RWPE1 (cell line): Measurements from ENCODE around the gene MAP1B.

Experiments used
- CTCF ChIA-PET: fragments of 350-600 bp; sonication (Branson Sonifier 250); formaldehyde crosslinking; extraction: SDS; loops from one replicate; lab custom pipeline; 2021; lab: Yijun Ruan, JAX
- POLR2A ChIA-PET: fragments of 400-600 bp; formaldehyde crosslinking; extraction: SDS; loops from one replicate; lab custom pipeline; 2020; ENCODE audit warnings: antibody characterized with exemption; ENCODE audit not compliant: low non-redundant PET; lab: Yijun Ruan, JAX
- DNase-seq: peaks from one replicate; pipeline ENCODE4 v3.0.0; 2012; ENCODE audit warnings: low spot score
- H3K27ac ChIP-seq: fragments of 450-650 bp; 2 replicates; pipeline ENCODE4 v1.5.1; 2017
- TF ChIP-seq, protein P1 (sequence below): fragments of 450-650 bp; conservative IDR thresholded peaks from 2 replicates; pipeline ENCODE4 v1.5.1; 2017; ENCODE audit warnings: low read depth, mild to moderate bottlenecking

MAP1B gene

GRCh38 chr5:72067682-72068470, 39.4 kb upstream of the MAP1B start:
- TF ChIP-seq, protein P1, sequence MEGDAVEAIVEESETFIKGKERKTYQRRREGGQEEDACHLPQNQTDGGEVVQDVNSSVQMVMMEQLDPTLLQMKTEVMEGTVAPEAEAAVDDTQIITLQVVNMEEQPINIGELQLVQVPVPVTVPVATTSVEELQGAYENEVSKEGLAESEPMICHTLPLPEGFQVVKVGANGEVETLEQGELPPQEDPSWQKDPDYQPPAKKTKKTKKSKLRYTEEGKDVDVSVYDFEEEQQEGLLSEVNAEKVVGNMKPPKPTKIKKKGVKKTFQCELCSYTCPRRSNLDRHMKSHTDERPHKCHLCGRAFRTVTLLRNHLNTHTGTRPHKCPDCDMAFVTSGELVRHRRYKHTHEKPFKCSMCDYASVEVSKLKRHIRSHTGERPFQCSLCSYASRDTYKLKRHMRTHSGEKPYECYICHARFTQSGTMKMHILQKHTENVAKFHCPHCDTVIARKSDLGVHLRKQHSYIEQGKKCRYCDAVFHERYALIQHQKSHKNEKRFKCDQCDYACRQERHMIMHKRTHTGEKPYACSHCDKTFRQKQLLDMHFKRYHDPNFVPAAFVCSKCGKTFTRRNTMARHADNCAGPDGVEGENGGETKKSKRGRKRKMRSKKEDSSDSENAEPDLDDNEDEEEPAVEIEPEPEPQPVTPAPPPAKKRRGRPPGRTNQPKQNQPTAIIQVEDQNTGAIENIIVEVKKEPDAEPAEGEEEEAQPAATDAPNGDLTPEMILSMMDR, result no peak
- H3K27ac ChIP-seq, result peak overlapping the region; percentile 66
- POLR2A ChIA-PET, result no interaction called here
- CTCF ChIA-PET, result interaction anchor here (0.7 to 0.9 kb wide), 3 partner anchors 38 to 315 kb away, joined by 3 to 4 read pairs (median 3); no protein-coding TSS in a partner anchor
- peak; percentile 88 for DNase-seq

- ChIA-PET CTCF (interaction anchor here (1.3 kb wide), 1 partner anchor 11 kb away, joined by 3 read pairs; no protein-coding TSS in a partner anchor), POLR2A (no interaction called here)
- H3K27ac ChIP-seq, result no peak overlapping the region
- TF ChIP-seq, protein P1, result no peak
- DNase-seq, result no peak
These were observed 36.7 kb upstream of the MAP1B start for GRCh38 chr5:72070529-72070928.

- no peak overlapping the region for H3K27ac ChIP-seq
- TF ChIP-seq, protein P1, result no peak
- no peak for DNase-seq
- ChIA-PET CTCF (interaction anchor here (1.3 kb wide), 1 partner anchor 9 kb away, joined by 3 read pairs; no protein-coding TSS in a partner anchor), POLR2A (no interaction called here)
These were observed 35.4 kb upstream of the MAP1B start for GRCh38 chr5:72071906-72072305.

DNA sequence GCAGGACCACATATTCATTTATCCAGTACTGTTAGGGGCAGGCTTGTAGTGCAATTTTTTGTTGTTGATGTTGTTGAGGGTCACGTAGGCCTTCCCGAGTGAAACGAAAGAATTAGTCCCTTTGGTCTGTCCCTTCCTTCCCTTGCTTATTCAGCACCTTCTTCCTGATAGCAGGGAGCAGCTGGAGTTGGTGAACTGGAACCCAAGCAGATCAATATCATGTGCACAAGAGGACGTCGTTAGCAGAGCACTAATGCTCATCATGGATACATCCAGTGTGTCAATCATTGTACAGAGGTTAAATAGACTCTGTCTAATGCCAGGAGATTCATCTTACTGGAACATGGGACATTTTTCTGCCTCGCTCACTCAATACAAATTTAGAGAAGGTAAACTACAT, 33.0 kb upstream of the MAP1B start:
- no peak for DNase-seq
- TF ChIP-seq, protein P1, result no peak
- CTCF ChIA-PET, result no interaction called here
- POLR2A ChIA-PET, result no interaction called here
- no peak overlapping the region for H3K27ac ChIP-seq

GRCh38 chr5:72075461-72075860, 31.8 kb upstream of the MAP1B start:
- ChIA-PET POLR2A (no interaction called here), CTCF (interaction anchor here (0.6 to 0.7 kb wide), 3 partner anchors 100 to 153 kb away, joined by 3 read pairs; no protein-coding TSS in a partner anchor)
- no peak for DNase-seq
- no peak overlapping the region for H3K27ac ChIP-seq
- TF ChIP-seq, protein P1, result no peak

GRCh38 chr5:72076621-72077300, 30.5 kb upstream of the MAP1B start:
- ChIA-PET POLR2A (no interaction called here), CTCF (interaction anchor here (0.6 to 1.0 kb wide), 2 partner anchors 175 to 289 kb away, joined by 3 to 4 read pairs; no protein-coding TSS in a partner anchor)

More at GRCh38 chr5:72076621-72077300, 30.5 kb upstream of the MAP1B start:
- TF ChIP-seq, protein P1, result no peak
- H3K27ac ChIP-seq, result no peak overlapping the region
- DNase-seq, result no peak
